ENCODE measurements around the gene CCDC89. TPM values are rescaled to one million over a fixed set of nuclear protein-coding genes. Genes with fewer than 3 reads are reported as not detected.

Gene CCDC89
- total and polyA plus RNA-seq, 10 of the 15 experiments (the other 5 are each of a cell fraction or from before 2014, with no cell fraction given), result 0.11 to 0.15 TPM; not detected in 8

- no peaks in the 10 kb centered on the region for H3K36me3 ChIP-seq (ENCODE audit: control insufficient read depth in 2 of 2, insufficient read depth in 2 of 2, low read length in 1 of 2)
- H2AFZ ChIP-seq (ENCODE audit: control insufficient read depth, low read depth, low read length), result no peak overlapping the region
- in situ Hi-C loops (cut with MboI), result no loop called here
- WGBS (ENCODE audit: insufficient coverage, insufficient replicate concordance, low lambda C conversion rate, missing lambda C conversion rate), result 63% methylated on average over 3 of the region's 3 CpGs
- ChIA-PET CTCF (no interaction called here), RAD21 (ENCODE audit: unreplicated experiment) (no interaction called here), POLR2A (no interaction called here), SMC1A (ENCODE audit: uncharacterized antibody, unreplicated experiment) (no interaction called here)
- H3K9ac ChIP-seq (ENCODE audit: control insufficient read depth, insufficient read depth, low read length), result no peak overlapping the region
- H3K9me3 ChIP-seq (replicated peaks; ENCODE audit: control insufficient read depth, insufficient read depth, low read length), result no peaks in the 10 kb centered on the region; the same call in 2 of the 3 replicates
- no peaks in the 10 kb centered on the region for H3K79me2 ChIP-seq (ENCODE audit: control insufficient read depth, insufficient read depth, low read length)
- no peak for ATAC-seq
- H3K4me3 ChIP-seq, result no peak overlapping the region
- FAIRE-seq, result no peak
- no peak overlapping the region for H3K27ac ChIP-seq (ENCODE audit: control insufficient read depth, insufficient read depth)
- H3K4me1 ChIP-seq (ENCODE audit: control insufficient read depth, insufficient read depth, low read length), result peaks cover 6% of the 10 kb centered on the region; the same call in 1 of the 2 replicates
- TF ChIP-seq ZNF687 (IDR thresholded peaks at IDR 0.05) (no peak), ZBTB33 (IDR thresholded peaks at IDR 0.05) (no peak), TAF1 (IDR thresholded peaks at IDR 0.05; ENCODE audit: borderline replicate concordance, low read depth, low read length) (no peak), YY1 (IDR thresholded peaks at IDR 0.05; ENCODE audit: low read depth, low read length) (no peak), CEBPZ (IDR thresholded peaks at IDR 0.05; ENCODE audit: low read depth, low read length) (no peak), SIN3A (IDR thresholded peaks at IDR 0.05; ENCODE audit: low read depth, low read length) (no peak), ELK1 (IDR thresholded peaks at IDR 0.05; ENCODE audit: low read depth, low read length) (no peak), IRF5 (IDR thresholded peaks at IDR 0.05; ENCODE audit: borderline replicate concordance) (no peak), SPI1 (IDR thresholded peaks at IDR 0.05; ENCODE audit: borderline replicate concordance, insufficient read depth, low read depth, low read length) (no peak), GABPA (IDR thresholded peaks at IDR 0.05; ENCODE audit: low read depth) (no peak), ATF7 (IDR thresholded peaks at IDR 0.05; ENCODE audit: low read depth) (no peak), NRF1 (conservative IDR thresholded peaks at IDR 0.05; ENCODE audit: low read depth, low read length) (no peak), CHD2 (IDR thresholded peaks at IDR 0.05; ENCODE audit: borderline replicate concordance, low read depth, low read length) (no peak)
- intact Hi-C loops (cut with micrococcal nuclease; ENCODE audit: unreplicated experiment), result no loop called here
- no peaks in the 10 kb centered on the region for H4K20me1 ChIP-seq (ENCODE audit: control insufficient read depth, insufficient read depth)
- no peak overlapping the region for H3K4me2 ChIP-seq (ENCODE audit: control insufficient read depth, insufficient read depth)
- H3K27me3 ChIP-seq (replicated peaks in 1 of 2; ENCODE audit: control insufficient read depth in 2 of 2, insufficient read depth in 2 of 2, low read length in 1 of 2), result no peaks in the 10 kb centered on the region; a peak in 1 of 4 replicates
- no peak for DNase-seq (ENCODE audit: low read depth, low spot score)
- no TSS peak for BruUV-seq (replicated peaks)
These were observed 19.0 kb upstream of the CCDC89 start for GRCh38 chr11:85704967-85705366.

All from GM12878 (cell line).